Astrocyte of the spinal cord (primary cell): ENCODE data around the gene MAP7.

Experiments used
- DNase-seq: peaks from one replicate; pipeline ENCODE4 v3.0.0; 2011; ENCODE audit warnings: low read depth, low spot score
- H3K4me3 ChIP-seq: 2 replicates; pipeline ENCODE4 v1.5.1; 2011; ENCODE audit warnings: low read depth, mild to moderate bottlenecking, low read length, moderate library complexity
- CTCF ChIP-seq: IDR thresholded peaks from 2 replicates; pipeline ENCODE4 v1.5.1; 2012; ENCODE audit warnings: low read depth, mild to moderate bottlenecking, low read length, inconsistent platforms
- in situ Hi-C: cut with HindIII; loops from 2 replicates; pipeline ENCODE4 v1.10.0; 2017; ENCODE audit warnings: low sequenced_read_pairs

MAP7 gene

GRCh38 chr6:136550045-136550329 lies 235 bp downstream of the MAP7 start:
- in situ Hi-C loops: no loop called here
- TF ChIP-seq CTCF: no peak
- DNase-seq: no peak
- H3K4me3 ChIP-seq: peak overlapping the region; percentile 51

- DNase-seq: no peak
- no peak for TF ChIP-seq CTCF
- peak overlapping the region; percentile 51 for H3K4me3 ChIP-seq
- in situ Hi-C loops: no loop called here
Observed at GRCh38 chr6:136549300-136550044, 750 bp downstream of the MAP7 start.

- H3K4me3 ChIP-seq: no peak overlapping the region
- DNase-seq: no peak
- TF ChIP-seq CTCF: no peak
- in situ Hi-C loops: no loop called here
Observed at GRCh38 chr6:136548582-136549299, 1.5 kb downstream of the MAP7 start.

- no peak for DNase-seq
- H3K4me3 ChIP-seq: no peak overlapping the region
- in situ Hi-C loops: no loop called here
- TF ChIP-seq CTCF: no peak
Observed at GRCh38 chr6:136547871-136548270, 2.4 kb downstream of the MAP7 start.

GRCh38 chr6:136547336-136547735 lies 2.9 kb downstream of the MAP7 start:
- TF ChIP-seq CTCF: peak; percentile 76
- no peak overlapping the region for H3K4me3 ChIP-seq
- in situ Hi-C loops: no loop called here
- DNase-seq: peak; percentile 59

GRCh38 chr6:136546331-136546730 lies 3.9 kb downstream of the MAP7 start:
- no peak for DNase-seq
- in situ Hi-C loops: no loop called here
- no peak overlapping the region for H3K4me3 ChIP-seq
- TF ChIP-seq CTCF: no peak
